ENCODE results near the gene DLGAP1.

The DLGAP1 gene

DNA sequence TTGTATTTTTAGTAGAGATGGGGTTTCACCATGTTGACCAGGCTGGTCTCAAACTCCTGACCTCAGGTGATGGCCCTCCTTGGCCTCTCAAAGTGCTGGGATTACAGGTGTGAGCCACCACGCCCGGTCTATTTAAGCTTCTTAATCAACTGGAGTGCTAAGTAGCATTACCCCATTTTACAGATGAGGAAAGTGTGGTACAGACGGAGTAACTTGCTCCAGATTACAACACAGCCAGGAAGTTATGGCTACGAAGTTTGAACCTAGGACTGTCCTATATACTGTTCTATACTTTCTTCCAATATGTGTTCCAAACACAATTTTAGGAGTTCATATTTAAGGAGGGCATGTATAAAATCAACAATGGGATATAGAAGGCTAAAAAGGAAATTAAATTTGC lies 807.5 kb downstream of the DLGAP1 start:
- TF ChIP-seq, protein P1, sequence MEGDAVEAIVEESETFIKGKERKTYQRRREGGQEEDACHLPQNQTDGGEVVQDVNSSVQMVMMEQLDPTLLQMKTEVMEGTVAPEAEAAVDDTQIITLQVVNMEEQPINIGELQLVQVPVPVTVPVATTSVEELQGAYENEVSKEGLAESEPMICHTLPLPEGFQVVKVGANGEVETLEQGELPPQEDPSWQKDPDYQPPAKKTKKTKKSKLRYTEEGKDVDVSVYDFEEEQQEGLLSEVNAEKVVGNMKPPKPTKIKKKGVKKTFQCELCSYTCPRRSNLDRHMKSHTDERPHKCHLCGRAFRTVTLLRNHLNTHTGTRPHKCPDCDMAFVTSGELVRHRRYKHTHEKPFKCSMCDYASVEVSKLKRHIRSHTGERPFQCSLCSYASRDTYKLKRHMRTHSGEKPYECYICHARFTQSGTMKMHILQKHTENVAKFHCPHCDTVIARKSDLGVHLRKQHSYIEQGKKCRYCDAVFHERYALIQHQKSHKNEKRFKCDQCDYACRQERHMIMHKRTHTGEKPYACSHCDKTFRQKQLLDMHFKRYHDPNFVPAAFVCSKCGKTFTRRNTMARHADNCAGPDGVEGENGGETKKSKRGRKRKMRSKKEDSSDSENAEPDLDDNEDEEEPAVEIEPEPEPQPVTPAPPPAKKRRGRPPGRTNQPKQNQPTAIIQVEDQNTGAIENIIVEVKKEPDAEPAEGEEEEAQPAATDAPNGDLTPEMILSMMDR (IDR thresholded peaks at IDR 0.05; ENCODE audit: borderline replicate concordance, insufficient read depth, low read depth, low read length), result no peak

DNA sequence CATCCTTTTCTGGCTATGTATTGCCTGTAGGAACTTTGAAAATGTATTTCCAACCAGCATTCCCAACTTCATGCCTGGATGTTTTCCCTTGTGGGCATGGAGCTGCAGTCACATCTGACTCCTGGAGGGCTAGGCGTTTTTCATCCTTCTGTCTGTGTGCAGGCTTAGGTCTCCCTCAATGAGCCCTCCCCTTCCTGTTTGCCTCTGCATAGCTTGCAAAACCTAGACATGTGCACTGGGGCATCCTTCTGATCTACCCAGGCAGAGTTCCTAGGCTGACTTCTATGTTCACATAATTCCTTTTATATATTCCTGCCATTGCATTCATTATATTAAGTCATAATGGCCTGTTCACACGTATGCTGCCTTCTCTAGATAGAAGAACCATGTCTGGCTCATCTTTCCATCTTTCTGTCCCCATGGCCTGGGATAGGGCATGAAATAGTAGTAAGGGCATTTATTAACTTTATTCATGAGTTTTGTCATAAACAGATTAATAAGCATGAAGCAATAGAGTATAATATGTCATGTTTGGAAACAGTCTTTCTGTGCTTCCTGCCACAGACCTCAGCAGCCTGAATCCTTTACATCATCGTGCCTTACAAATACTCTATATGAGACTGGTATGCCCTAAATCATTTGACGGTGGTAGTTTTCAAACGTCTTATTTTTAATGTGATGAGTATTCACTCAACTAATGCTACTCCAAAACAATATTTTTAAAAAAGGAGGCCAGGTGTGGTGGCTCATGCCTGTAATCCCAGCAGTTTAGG lies 809.5 kb downstream of the DLGAP1 start:
- H3K4me3 ChIP-seq (ENCODE audit: low read depth, low read length), result no peak overlapping the region
- TF ChIP-seq, protein P1 (IDR thresholded peaks at IDR 0.05; ENCODE audit: borderline replicate concordance, insufficient read depth, low read depth, low read length), result no peak

More for the DNA sequence above, 807.5 kb downstream of the DLGAP1 start:
- no peak overlapping the region for H3K4me3 ChIP-seq (ENCODE audit: low read depth, low read length)

GRCh38 chr18:3634250-3634939 lies 820.7 kb downstream of the DLGAP1 start:
- H3K4me3 ChIP-seq (ENCODE audit: low read depth, low read length), result no peak overlapping the region
- TF ChIP-seq, protein P1 (IDR thresholded peaks at IDR 0.05; ENCODE audit: borderline replicate concordance, insufficient read depth, low read depth, low read length), result no peak

DNA sequence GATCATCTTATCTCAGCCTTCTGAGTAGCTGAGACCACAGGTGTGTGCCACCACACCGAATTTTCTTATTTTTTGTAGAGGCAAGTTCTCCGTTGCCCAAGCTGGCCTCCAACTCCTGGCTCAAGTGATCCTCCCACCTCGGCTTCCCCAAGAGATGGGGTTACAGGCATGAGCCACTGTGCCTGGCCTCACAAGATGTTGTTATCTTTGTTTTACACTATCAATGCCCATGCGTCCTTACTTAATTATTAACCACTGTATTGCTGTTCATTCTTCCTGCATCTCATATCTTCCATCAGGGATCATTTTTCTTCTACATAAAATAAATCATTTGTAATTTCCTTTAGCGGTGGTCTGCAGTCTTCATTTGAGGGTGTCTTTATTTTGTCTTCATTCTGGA lies 823.2 kb downstream of the DLGAP1 start:
- TF ChIP-seq, protein P1 (IDR thresholded peaks at IDR 0.05; ENCODE audit: borderline replicate concordance, insufficient read depth, low read depth, low read length), result no peak
- no peak overlapping the region for H3K4me3 ChIP-seq (ENCODE audit: low read depth, low read length)

GRCh38 chr18:3626929-3627458 lies 828.1 kb downstream of the DLGAP1 start:
- TF ChIP-seq, protein P1 (IDR thresholded peaks at IDR 0.05; ENCODE audit: borderline replicate concordance, insufficient read depth, low read depth, low read length), result no peak
- no peak overlapping the region for H3K4me3 ChIP-seq (ENCODE audit: low read depth, low read length)

GRCh38 chr18:3625742-3626091 lies 829.4 kb downstream of the DLGAP1 start:
- TF ChIP-seq, protein P1 (IDR thresholded peaks at IDR 0.05; ENCODE audit: borderline replicate concordance, insufficient read depth, low read depth, low read length), result no peak
- no peak overlapping the region for H3K4me3 ChIP-seq (ENCODE audit: low read depth, low read length)

Data from GM12875 (cell line).